GM23338 (cell line): ENCODE results near the gene ATP10A. TPM values are rescaled to one million over a fixed set of nuclear protein-coding genes. Genes with fewer than 3 reads are reported as not detected.

ENCODE experiments used
- ATAC-seq: fragments of 200-7000 bp; cut with Tn5 transposase; 3 replicates; pipeline ENCODE4 v1.9.1; 2020
- DNase-seq: peaks from one replicate; pipeline ENCODE4 v3.0.0-alpha.2; 2015; ENCODE audit warnings: low spot score
- H2AFZ ChIP-seq: fragments of 200-600 bp; sonication (generic); 2 replicates; pipeline ENCODE4 v1.8.0; 2016; ENCODE audit warnings: antibody characterized with exemption, mild to moderate bottlenecking, moderate library complexity
- H3F3A ChIP-seq: fragments of 200-600 bp; sonication (generic); replicated peaks from 2 replicates; pipeline ENCODE4 v1.8.0; 2017; ENCODE audit warnings: antibody characterized with exemption, mixed run types, low read depth
- H3K27ac ChIP-seq: fragments of 200-600 bp; sonication (generic); 2 replicates; pipeline ENCODE4 v1.6.1; 2016; ENCODE audit warnings: low read depth
- H3K27me3 ChIP-seq: fragments of 200-600 bp; sonication (generic); 2 replicates; pipeline ENCODE4 v1.8.0; 2016; ENCODE audit warnings: mild to moderate bottlenecking, mixed run types, moderate library complexity; ENCODE audit not compliant: insufficient read depth
- H3K36me3 ChIP-seq: fragments of 200-600 bp; sonication (generic); 2 replicates; pipeline ENCODE4 v1.8.0; 2016; ENCODE audit warnings: mild to moderate bottlenecking; ENCODE audit not compliant: insufficient read depth
- H3K4me1 ChIP-seq: fragments of 200-600 bp; sonication (generic); 2 replicates; pipeline ENCODE4 v1.8.0; 2016; ENCODE audit warnings: mild to moderate bottlenecking, moderate library complexity; ENCODE audit not compliant: insufficient read depth
- H3K4me2 ChIP-seq: fragments of 200-600 bp; sonication (generic); 2 replicates; pipeline ENCODE4 v1.7.1; 2017; ENCODE audit warnings: mixed run types
- H3K4me3 ChIP-seq: fragments of 200-600 bp; sonication (generic); 2 replicates; pipeline ENCODE4 v1.6.1; 2016; ENCODE audit warnings: mixed run types
- H3K79me2 ChIP-seq: fragments of 200-600 bp; sonication (generic); replicated peaks from 2 replicates; pipeline ENCODE4 v1.8.0; 2017; ENCODE audit warnings: mild to moderate bottlenecking; ENCODE audit not compliant: insufficient read depth
- H3K9me2 ChIP-seq: fragments of 200-600 bp; sonication (generic); 2 replicates; pipeline ENCODE4 v1.8.0; 2017; ENCODE audit not compliant: insufficient read depth
- H4K20me1 ChIP-seq: fragments of 200-600 bp; sonication (generic); replicated peaks from 2 replicates; pipeline ENCODE4 v1.8.0; 2017; ENCODE audit warnings: mild to moderate bottlenecking; ENCODE audit not compliant: insufficient read depth
- H3K27ac Mint-ChIP-seq: 2 replicates; pipeline ENCODE4 v1.8.0; 2020; ENCODE audit warnings: inconsistent platforms, mild to moderate bottlenecking, moderate library complexity, mixed read lengths
- H3K27me3 Mint-ChIP-seq: 3 replicates; pipeline ENCODE4 v1.8.0; 2022; ENCODE audit warnings: low read depth, mild to moderate bottlenecking, moderate library complexity, mixed read lengths, inconsistent platforms; ENCODE audit not compliant: insufficient read depth, poor library complexity
- H3K36me3 Mint-ChIP-seq: 3 replicates; pipeline ENCODE4 v1.8.0; 2021; ENCODE audit warnings: low read depth, mild to moderate bottlenecking, inconsistent platforms, moderate library complexity, mixed read lengths
- H3K4me1 Mint-ChIP-seq: 3 replicates; pipeline ENCODE4 v1.8.0; 2020; ENCODE audit warnings: mild to moderate bottlenecking, inconsistent platforms, mixed read lengths
- H3K4me3 Mint-ChIP-seq: 3 replicates; pipeline ENCODE4 v1.8.0; 2021; ENCODE audit warnings: moderate library complexity, mild to moderate bottlenecking, inconsistent platforms, mixed read lengths
- H3K9me3 Mint-ChIP-seq: 3 replicates; pipeline ENCODE4 v1.8.0; 2020; ENCODE audit warnings: moderate library complexity, mild to moderate bottlenecking, inconsistent platforms, mixed read lengths
- CTCF ChIP-seq, 2 experiments: fragments of 200-600 bp in 1 of 2; sonication (generic) in 1 of 2; conservative IDR thresholded peaks; 2 replicates each; pipeline versions ENCODE4 v1.5.1 to v1.6.1; 2016 to 2017; ENCODE audit warnings: antibody characterized with exemption in 2 of 2, low read depth in 2 of 2, mild to moderate bottlenecking in 2 of 2, moderate library complexity in 1 of 2
- ETS1 ChIP-seq: IDR thresholded peaks from 2 replicates; pipeline ENCODE4 v1.6.1; 2016; ENCODE audit warnings: antibody characterized with exemption
- EZH2phosphoT487 ChIP-seq: fragments of 200-600 bp; sonication (generic); IDR thresholded peaks from one replicate; pipeline ENCODE4 v1.8.1; 2018; ENCODE audit warnings: antibody characterized with exemption; ENCODE audit not compliant: unreplicated experiment
- JUNB ChIP-seq: IDR thresholded peaks from one replicate; pipeline ENCODE4 v1.6.1; 2016; ENCODE audit warnings: antibody characterized with exemption; ENCODE audit not compliant: unreplicated experiment
- REST ChIP-seq: IDR thresholded peaks from one replicate; pipeline ENCODE4 v1.6.1; 2018; ENCODE audit warnings: antibody characterized with exemption; ENCODE audit not compliant: unreplicated experiment
- STAT1 ChIP-seq: IDR thresholded peaks from one replicate; pipeline ENCODE4 v1.6.1; 2016; ENCODE audit warnings: antibody characterized with exemption; ENCODE audit not compliant: unreplicated experiment
- ZNF462 ChIP-seq: fragments of 250-450 bp; sonication (Bioruptor Pico); IDR thresholded peaks from 2 replicates; pipeline ENCODE4 v1.5.0; 2020; ENCODE audit warnings: mild to moderate bottlenecking, moderate library complexity
- polyA plus RNA-seq: library from polyadenylated mRNA; unstranded; fragments of >200 nt; fragmentation: Nextera tagmentation; extraction: Ambion mirVana; gene quantifications from 2 replicates; pipeline ENCODE4 v1.2.1, GENCODE V29; 2016
- total RNA-seq: library from RNA; depleted of rRNA; stranded (reverse); fragments of >200 nt; shearing (Covaris generic); gene quantifications from 2 replicates; pipeline ENCODE4 v1.2.3, GENCODE V29; 2014

The ATP10A gene
- total and polyA plus RNA-seq, 2 experiments from 2014 or later = 0.36 to 5.6 TPM

DNA sequence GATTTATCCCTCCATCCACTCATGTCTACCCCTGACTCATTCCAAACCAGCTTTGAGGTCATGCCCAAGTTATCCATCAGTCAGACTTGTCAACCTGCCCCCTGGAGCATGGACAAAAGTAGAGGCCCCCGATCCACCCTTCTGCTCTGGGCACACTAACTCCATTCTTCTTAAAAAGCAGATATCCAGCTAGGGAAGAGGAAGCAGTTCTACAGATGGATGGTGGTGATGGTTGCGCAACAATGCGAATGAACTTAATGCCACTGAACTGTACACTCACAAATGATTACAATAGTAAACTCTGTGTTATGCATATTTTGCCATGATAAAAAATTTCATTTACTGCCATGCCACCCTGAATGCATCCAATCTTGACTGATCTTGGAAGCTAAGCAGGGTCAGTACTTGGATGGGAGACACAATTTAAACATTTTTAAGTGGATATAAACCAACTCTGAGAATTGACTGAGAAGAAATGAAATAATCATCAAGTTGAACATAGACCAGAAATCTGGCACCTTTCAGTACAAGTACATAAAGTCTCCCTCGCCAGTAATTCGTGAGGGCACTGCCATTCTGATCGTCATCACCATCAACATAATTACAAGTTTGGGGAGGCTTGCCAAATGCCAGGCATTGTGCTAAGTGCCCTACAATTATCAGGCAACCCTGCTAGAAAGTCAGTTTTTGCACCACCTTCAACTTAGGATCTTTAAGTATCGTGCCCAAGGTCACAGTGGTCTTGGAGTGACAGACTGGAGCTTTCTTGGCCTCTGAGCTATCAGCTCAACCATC is 124.8 kb downstream of the ATP10A start (continued):
- TF ChIP-seq REST (no peak), EZH2phosphoT487 (no peak), ZNF462 (CRISPR knock-in tag) (no peak)

- Mint-ChIP-seq H3K27me3 (peaks cover 2% of the 10 kb centered on the region), H3K27ac (no peak overlapping the region), H3K9me3 (no peaks in the 10 kb centered on the region), H3K4me1 (no peaks in the 10 kb centered on the region; the same call in 2 of the 3 replicates), H3K4me3 (no peak overlapping the region), H3K36me3 (no peaks in the 10 kb centered on the region)
- DNase-seq = no peak
- Histone ChIP-seq H3F3A (no peaks in the 10 kb centered on the region), H3K4me1 (no peaks in the 10 kb centered on the region), H4K20me1 (no peaks in the 10 kb centered on the region), H2AFZ (no peak overlapping the region), H3K4me3 (no peak overlapping the region), H3K4me2 (no peak overlapping the region), H3K27ac (no peak overlapping the region), H3K27me3 (no peaks in the 10 kb centered on the region), H3K9me2 (no peaks in the 10 kb centered on the region), H3K36me3 (no peaks in the 10 kb centered on the region), H3K79me2 (no peaks in the 10 kb centered on the region)
- ATAC-seq = no peak
- TF ChIP-seq CTCF (conservative IDR thresholded peaks at IDR 0.05; ENCODE audit: low read depth in 2 of 2) (no peak), EZH2phosphoT487 (no peak), ETS1 (no peak), JUNB (no peak), STAT1 (no peak)
These were observed 125.9 kb downstream of the ATP10A start for GRCh38 chr15:25737218-25737643.
